GM21737 (cell line): ENCODE measurements around the gene NAALADL2.
"Not testable (repeated sequence)": the region's sequence is repeated elsewhere in the genome, so short reads cannot be mapped to it uniquely, and the experiment has no call there.

ENCODE experiments used
- ATAC-seq: cut with Tn5 transposase; IDR thresholded peaks from one replicate; pipeline ENCODE4 v1.9.1; 2021; ENCODE audit warnings: mild to moderate bottlenecking, moderate library complexity; ENCODE audit not compliant: unreplicated experiment

Gene NAALADL2

GRCh38 chr3:175404621-175405020 is 545.5 kb downstream of the NAALADL2 start:
- no peak for ATAC-seq

DNA sequence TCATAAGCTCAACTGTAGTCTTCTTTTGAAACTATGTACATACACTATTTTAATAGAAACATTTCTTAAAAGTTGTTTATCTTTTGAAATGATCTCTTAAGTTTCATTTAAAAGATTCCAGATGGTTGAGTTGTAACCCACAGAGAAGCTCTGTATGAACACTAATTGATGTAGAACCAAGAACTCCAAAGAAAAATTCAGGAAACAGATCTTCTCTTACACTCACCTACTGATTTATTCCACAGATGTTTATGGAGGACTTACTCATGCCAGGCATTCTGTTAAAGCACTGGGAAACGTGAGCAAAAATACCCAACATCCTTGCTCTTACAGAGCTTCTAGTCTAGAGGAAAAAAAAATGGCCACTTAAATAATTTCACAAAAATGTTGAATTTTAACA is 551.1 kb downstream of the NAALADL2 start:
- no peak for ATAC-seq

DNA sequence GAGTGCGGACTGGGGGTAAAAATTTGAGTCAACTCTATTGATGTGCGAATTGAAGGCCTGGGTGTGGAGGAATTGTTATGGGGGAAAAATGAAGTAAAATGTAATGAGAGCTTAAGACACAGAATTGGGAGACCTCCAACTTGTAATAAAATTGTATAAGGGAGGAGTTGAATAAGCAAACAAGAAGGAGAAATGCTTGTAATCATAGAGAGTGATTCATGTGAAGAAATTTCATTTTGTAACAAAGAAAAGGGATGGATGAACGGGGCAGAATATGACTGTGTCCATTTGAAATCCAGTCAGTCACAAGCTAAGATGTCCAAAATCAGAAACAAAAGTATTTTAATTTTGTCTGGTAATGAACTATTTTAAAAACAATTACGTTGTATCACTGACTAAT is 552.3 kb downstream of the NAALADL2 start:
- no peak for ATAC-seq

GRCh38 chr3:175411946-175412345 is 552.8 kb downstream of the NAALADL2 start:
- no peak for ATAC-seq

DNA sequence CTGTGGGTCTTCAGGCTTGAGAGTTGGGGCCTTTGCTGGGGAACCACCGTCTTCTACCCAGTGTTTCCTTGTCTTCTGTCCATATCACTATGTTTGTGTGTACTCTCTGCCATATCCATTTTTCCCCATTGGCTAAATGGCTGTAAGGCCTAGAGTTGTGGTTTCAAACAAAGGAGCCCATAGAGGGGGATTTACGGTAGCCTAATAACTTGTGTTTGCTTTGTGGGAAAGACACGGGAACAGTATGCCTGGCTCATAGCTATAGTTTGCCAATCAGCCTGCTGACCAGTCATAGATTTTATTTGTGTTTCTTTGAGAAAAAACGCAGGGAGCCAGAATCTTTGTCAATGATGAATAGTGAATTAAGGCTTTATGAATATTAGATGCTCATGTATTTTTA is 554.8 kb downstream of the NAALADL2 start:
- ATAC-seq, result no peak

- ATAC-seq, result no peak
These were observed 557.5 kb downstream of the NAALADL2 start for GRCh38 chr3:175416600-175416999.

DNA sequence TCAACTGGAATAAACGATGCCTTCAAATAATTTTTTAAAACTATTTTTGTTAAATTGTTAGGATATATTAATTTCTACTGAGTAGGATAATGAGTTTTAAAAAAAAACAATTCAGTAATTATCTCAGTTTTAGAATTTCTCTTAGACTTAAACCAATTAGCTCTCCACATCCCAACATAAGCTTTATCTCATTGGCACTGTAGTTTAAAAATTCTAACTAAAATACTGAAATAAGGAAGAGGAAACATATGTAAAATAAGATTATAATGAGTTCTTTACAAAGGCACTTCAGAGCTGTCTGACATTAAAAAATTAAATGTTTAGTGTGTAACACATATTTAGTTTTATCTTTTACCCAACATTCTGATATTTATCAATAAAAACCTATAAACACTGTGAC is 558.3 kb downstream of the NAALADL2 start:
- ATAC-seq, result no peak

DNA sequence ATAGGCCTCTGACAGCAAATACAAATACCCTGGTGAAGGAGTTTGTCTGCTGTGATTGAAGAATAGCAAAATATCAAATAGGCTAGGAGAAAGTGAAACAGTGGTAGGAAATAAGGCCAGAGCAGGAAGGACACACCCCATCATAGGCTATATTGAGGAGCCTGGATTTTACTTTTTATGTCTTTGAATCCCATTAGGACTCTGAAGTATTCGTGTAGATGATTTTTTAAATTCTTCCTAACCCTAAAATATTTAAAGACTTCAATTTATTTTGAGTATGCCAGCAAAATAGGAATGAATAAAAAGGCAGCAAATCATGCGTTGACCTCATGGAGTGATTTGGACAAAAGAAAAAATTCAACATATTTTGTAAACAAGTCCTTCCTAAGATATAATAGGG is 562.8 kb downstream of the NAALADL2 start:
- ATAC-seq, result no peak

DNA sequence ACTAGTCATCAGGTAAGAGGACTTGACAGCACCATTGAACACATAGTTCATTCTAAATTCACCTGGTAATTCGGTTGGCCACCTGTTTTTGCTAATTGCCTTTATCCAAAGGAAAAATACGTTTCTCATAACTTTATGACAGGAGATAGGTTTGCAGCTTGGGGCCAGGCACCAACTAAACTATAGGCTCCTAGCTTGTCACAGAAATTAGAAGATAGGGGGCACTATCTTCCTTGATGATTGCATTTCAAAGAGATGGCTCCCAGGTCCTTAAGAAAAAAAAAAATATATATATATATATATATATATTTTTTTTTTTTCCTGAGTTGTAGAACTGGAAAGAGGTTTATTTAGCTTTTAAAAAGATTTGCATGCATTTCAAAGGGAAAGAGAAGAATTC is 563.6 kb downstream of the NAALADL2 start:
- ATAC-seq, result no peak

DNA sequence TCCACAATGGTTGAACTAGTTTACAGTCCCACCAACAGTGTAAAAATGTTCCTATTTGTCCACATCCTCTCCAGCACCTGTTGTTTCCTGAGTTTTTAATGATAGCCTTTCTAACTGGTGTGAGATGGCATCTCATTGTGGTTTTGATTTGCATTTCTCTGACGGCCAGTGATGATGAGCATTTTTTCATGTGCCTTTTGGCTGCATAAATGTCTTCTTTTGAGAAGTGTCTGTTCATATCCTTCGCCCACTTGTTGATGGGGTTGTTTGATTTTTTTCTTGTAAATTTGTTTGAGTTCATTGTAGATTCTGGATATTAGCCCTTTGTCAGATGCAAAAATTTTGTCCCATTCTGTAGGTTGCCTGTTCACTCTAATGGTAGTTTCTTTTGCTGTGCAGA is 564.7 kb downstream of the NAALADL2 start:
- not testable (repeated sequence) for ATAC-seq

DNA sequence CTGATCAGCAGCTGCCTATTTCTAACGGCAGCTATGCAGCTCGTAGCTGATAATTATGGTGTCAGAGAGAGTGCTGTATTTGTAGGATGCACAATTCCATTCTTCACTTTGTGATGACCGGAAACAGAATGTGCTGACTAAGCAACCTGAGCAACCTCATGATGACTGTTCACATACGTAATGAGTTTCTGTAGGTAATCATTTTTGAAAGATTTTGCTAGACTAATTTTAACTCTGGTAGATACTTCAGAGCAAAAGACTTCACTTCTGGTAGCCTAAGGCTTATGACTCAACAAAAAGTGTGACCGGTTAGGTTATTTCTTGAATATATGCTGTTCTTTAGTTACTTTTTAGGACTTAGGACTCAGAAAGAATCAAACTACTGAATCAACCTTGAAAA is 567.7 kb downstream of the NAALADL2 start:
- no peak for ATAC-seq

GRCh38 chr3:175428466-175428865 is 569.3 kb downstream of the NAALADL2 start:
- ATAC-seq, result no peak

- ATAC-seq, result no peak
These were observed 572.0 kb downstream of the NAALADL2 start for GRCh38 chr3:175430983-175431773.

DNA sequence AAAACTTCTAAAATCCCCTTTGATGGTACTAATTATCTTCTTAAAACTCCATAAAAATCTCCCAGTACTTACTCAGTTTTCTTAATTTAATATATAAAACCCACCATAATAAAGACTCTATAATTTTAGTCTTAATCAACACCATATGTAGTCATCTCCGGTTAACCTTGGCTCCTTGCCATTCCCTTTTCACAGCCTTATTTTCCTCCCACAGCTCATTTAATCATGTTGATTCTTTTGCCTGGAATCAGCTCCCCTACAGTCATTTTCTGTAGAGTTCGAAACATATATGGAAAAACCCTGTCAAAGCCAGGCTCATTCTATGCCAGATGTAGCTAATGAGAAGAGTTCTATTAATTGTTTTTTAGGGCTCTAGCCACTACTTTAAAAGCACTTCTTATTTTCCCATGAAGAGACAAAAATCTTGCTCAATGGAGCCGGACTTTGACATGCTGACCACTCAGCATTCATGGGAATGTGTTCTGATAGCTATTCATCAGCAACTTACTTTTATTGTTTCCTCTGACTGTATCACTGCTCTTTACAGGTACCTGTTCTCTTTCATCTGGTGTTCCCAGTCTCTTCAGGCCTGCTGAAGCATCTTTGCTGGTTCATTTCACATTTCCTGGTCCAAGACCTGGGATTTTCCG is 573.4 kb downstream of the NAALADL2 start:
- no peak for ATAC-seq

DNA sequence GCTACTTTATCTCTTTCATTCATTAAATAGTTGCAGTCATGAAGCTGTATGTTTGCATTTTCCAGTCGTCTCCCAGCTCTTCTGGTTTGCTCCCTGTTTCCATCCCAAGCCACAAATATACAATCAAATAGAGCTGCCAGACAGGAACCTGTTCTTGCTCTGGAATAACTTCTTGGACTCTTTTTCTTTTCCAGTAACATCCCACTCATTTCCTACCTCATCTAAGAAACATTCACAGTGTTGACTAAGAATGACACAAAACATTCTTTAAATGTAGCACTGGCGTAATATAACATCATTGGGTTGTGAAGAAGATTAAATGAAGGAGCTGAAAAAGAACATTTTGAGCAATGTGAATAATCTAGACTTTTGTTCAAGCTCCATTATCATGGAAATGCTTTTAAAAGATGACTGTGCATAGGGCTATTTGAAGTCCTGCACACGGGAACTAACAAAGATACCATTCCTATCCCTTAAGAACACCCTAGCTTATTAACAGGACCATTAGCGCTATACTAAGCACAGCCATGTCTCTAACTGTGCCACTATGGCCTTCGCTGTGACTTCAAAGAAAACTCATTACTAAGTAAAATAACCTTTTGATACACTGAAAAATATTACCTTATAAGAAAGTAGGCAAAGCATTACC is 574.0 kb downstream of the NAALADL2 start:
- ATAC-seq, result no peak

GRCh38 chr3:175434561-175434960 is 575.4 kb downstream of the NAALADL2 start:
- ATAC-seq, result no peak

- no peak for ATAC-seq
These were observed 584.5 kb downstream of the NAALADL2 start for GRCh38 chr3:175443682-175444081.

GRCh38 chr3:175445741-175446140 is 586.6 kb downstream of the NAALADL2 start:
- ATAC-seq, result no peak

DNA sequence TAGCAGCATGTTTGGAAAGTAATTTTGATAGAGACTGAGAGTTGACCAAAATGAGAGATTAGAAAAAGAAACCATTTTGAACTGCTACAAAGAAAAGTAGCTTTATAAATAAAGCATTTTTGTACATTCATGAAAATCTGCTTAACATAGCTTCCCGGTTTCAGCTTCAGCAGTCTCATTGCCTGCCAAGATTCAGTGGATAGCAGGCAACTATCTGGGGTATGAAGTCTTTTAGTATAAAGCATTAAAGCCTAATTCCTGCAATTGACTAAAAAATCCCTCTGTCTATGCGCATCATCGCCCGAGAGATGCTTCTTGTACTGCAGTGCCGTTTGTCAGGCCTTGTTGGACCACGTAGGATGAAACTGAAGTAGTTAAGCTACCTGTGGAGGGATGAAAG is 588.4 kb downstream of the NAALADL2 start:
- no peak for ATAC-seq

DNA sequence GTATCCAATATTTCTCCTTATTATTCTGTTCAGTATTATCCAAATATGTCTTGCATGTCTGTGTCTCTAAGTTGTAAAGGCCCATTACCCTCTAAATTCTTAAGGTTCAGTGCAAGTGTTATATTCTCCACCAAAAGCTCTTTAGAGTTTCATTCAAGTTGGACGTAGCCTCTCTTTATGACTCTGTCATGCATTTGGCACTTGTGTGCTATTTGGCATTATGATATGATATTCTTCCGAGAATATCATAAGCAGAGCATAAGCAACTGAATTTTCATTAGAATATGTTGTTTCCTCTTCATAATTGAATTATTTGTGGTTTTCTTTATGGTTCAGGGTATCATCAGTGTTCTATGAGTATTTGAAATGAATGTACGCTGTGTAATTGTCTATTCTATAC is 594.2 kb downstream of the NAALADL2 start:
- ATAC-seq, result no peak

DNA sequence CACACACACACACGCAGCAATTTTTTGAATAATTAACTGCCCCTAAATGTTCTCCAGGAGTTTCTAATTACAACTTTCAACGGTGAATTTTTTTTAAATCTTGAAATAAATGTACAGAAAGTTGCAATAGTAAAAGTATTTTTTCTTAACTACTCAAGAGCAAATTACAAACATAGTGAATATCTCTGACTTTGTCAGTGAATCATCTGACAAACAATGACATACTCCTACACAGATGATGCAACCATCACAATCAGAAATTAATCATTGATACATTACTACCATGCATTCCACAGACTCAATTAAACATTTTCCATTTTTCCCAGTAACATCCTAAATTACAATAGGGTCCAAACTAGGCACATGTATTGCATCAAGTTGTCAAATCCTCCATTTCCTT is 597.3 kb downstream of the NAALADL2 start:
- ATAC-seq, result no peak

GRCh38 chr3:175457301-175457700 is 598.2 kb downstream of the NAALADL2 start:
- no peak for ATAC-seq
